Dedifferentiated amniotic fluid mesenchymal stem cell (primary cell): ENCODE results near the gene ZNF749.
A peak's percentile ranks its signal among the peaks of the same experiment; 100 is the strongest.

Source experiments
- DNase-seq: peaks from one replicate; pipeline ENCODE4 v3.0.0-alpha.2; 2016; ENCODE audit errors: extremely low spot score

Gene ZNF749

GRCh38 chr19:57435062-57435978 lies at the start of gene ZNF749:
Gene ZNF749, plus strand, starts transcription at chr19:57435325. Its CDS starts 254 bp downstream, at chr19:57435579.
- peak; percentile 99 for DNase-seq

GRCh38 chr19:57389194-57389729 lies 45.9 kb upstream of the ZNF749 start:
- DNase-seq: no peak

- DNase-seq: peak; percentile 97
Observed at GRCh38 chr19:57389730-57390598, 45.2 kb upstream of the ZNF749 start, which contains the start of gene ZNF548. Gene ZNF548, plus strand, starts transcription at chr19:57389854. Its CDS starts 246 bp downstream, at chr19:57390100.

GRCh38 chr19:57395710-57396109 lies 39.4 kb upstream of the ZNF749 start:
- no peak for DNase-seq

- no peak for DNase-seq
Observed at GRCh38 chr19:57398868-57399267, 36.3 kb upstream of the ZNF749 start.

- DNase-seq: no peak
Observed at GRCh38 chr19:57403737-57404563, 31.2 kb upstream of the ZNF749 start.

- DNase-seq: peak; percentile 55
Observed at GRCh38 chr19:57406516-57407123, 28.5 kb upstream of the ZNF749 start.

GRCh38 chr19:57410877-57411671 lies 24.1 kb upstream of the ZNF749 start, which contains the start of gene ZNF17:
Gene ZNF17, plus strand, starts transcription at chr19:57411161. Its CDS starts 2,455 bp downstream, at chr19:57413616.
- DNase-seq: peak; percentile 96

- no peak for DNase-seq
Observed at GRCh38 chr19:57419439-57419838, 15.7 kb upstream of the ZNF749 start.

- DNase-seq: no peak
Observed at GRCh38 chr19:57421037-57421436, 14.1 kb upstream of the ZNF749 start.

- DNase-seq: no peak
Observed at GRCh38 chr19:57434386-57435061, 601 bp upstream of the ZNF749 start.

GRCh38 chr19:57436417-57436816 lies 1.3 kb downstream of the ZNF749 start:
- DNase-seq: no peak

- DNase-seq: no peak
Observed at GRCh38 chr19:57437931-57438330, 2.8 kb downstream of the ZNF749 start.

- DNase-seq: no peak
Observed at GRCh38 chr19:57438925-57439324, 3.8 kb downstream of the ZNF749 start.

- DNase-seq: no peak
Observed at GRCh38 chr19:57441979-57442752, 7.0 kb downstream of the ZNF749 start.

GRCh38 chr19:57443121-57443696 lies 8.1 kb downstream of the ZNF749 start:
- no peak for DNase-seq

- DNase-seq: no peak
Observed at GRCh38 chr19:57452307-57452706, 17.2 kb downstream of the ZNF749 start.
